ENCODE measurements around the gene MPHOSPH9.
"Not testable (repeated sequence)": the region's sequence is repeated elsewhere in the genome, so short reads cannot be mapped to it uniquely, and the experiment has no call there.

MPHOSPH9 gene

GRCh38 chr12:123258593-123258992 lies 25.7 kb upstream of the MPHOSPH9 start:
- DNase-seq: no peak

- no peak for DNase-seq
Observed at GRCh38 chr12:123254853-123255446, 22.0 kb upstream of the MPHOSPH9 start.

- no peak for DNase-seq
Observed at GRCh38 chr12:123253641-123254459, 20.9 kb upstream of the MPHOSPH9 start.

- DNase-seq: not testable (repeated sequence)
Observed at GRCh38 chr12:123252365-123252764, 19.4 kb upstream of the MPHOSPH9 start.

- DNase-seq: no peak
Observed at GRCh38 chr12:123251403-123252076, 18.6 kb upstream of the MPHOSPH9 start.

GRCh38 chr12:123250471-123251383 lies 17.8 kb upstream of the MPHOSPH9 start:
- no peak for DNase-seq

GRCh38 chr12:123248996-123249741 lies 16.2 kb upstream of the MPHOSPH9 start:
- not testable (repeated sequence) for DNase-seq

GRCh38 chr12:123248129-123248528 lies 15.2 kb upstream of the MPHOSPH9 start:
- DNase-seq: not testable (repeated sequence)

GRCh38 chr12:123245678-123246077 lies 12.7 kb upstream of the MPHOSPH9 start:
- no peak for DNase-seq

GRCh38 chr12:123243671-123244262 lies 10.8 kb upstream of the MPHOSPH9 start:
- DNase-seq: no peak

- DNase-seq: no peak
Observed at GRCh38 chr12:123242116-123242904, 9.4 kb upstream of the MPHOSPH9 start.

- DNase-seq: no peak
Observed at GRCh38 chr12:123238961-123239360, 6.0 kb upstream of the MPHOSPH9 start.

- no peak for DNase-seq
Observed at GRCh38 chr12:123238330-123238682, 5.4 kb upstream of the MPHOSPH9 start.

GRCh38 chr12:123237646-123238329 lies 4.8 kb upstream of the MPHOSPH9 start:
- peak; percentile 49 for DNase-seq

- no peak for DNase-seq
Observed at GRCh38 chr12:123233505-123234308, 766 bp upstream of the MPHOSPH9 start.

- no peak for DNase-seq
Observed at GRCh38 chr12:123232472-123232806, 502 bp downstream of the MPHOSPH9 start.

- no peak for DNase-seq
Observed at GRCh38 chr12:123231931-123232330, 1.0 kb downstream of the MPHOSPH9 start.

GRCh38 chr12:123229051-123229450 lies 3.9 kb downstream of the MPHOSPH9 start:
- DNase-seq: no peak

- DNase-seq: no peak
Observed at GRCh38 chr12:123227581-123228258, 5.2 kb downstream of the MPHOSPH9 start.
